Hematopoietic multipotent progenitor cell treated with erythropoietin and hydrocortisone succinate and interleukin-3 and kit ligand, for 8 days (in vitro differentiated cells): ENCODE results near the gene UTP25.
"Not testable (repeated sequence)": the region's sequence is repeated elsewhere in the genome, so short reads cannot be mapped to it uniquely, and the experiment has no call there.

ENCODE experiments used
- DNase-seq: peaks from one replicate; pipeline ENCODE4 v3.0.0-alpha.2; 2015

The UTP25 gene

GRCh38 chr1:209827384-209828262 is at the start of gene UTP25:
Gene UTP25 (plus strand): TSS chr1:209827972. CDS start chr1:209828064, 92 bp downstream.
- DNase-seq: peak; percentile 97

GRCh38 chr1:209778102-209778501 is 49.7 kb upstream of the UTP25 start:
- DNase-seq: no peak

GRCh38 chr1:209780268-209780667 is 47.5 kb upstream of the UTP25 start:
- no peak for DNase-seq

- no peak for DNase-seq
These were observed 44.4 kb upstream of the UTP25 start for GRCh38 chr1:209783386-209783785.

GRCh38 chr1:209784265-209785169 is 43.3 kb upstream of the UTP25 start, which contains the start of gene C1orf74:
Gene C1orf74 (minus strand): TSS chr1:209784559. CDS start chr1:209783634, 925 bp downstream.
- peak; percentile 98 for DNase-seq

- DNase-seq: no peak
These were observed 42.2 kb upstream of the UTP25 start for GRCh38 chr1:209785592-209785991.

GRCh38 chr1:209786146-209786545 is 41.6 kb upstream of the UTP25 start:
- DNase-seq: peak; percentile 85

- no peak for DNase-seq
These were observed 40.2 kb upstream of the UTP25 start for GRCh38 chr1:209787551-209787950.

GRCh38 chr1:209789245-209789644 is 38.5 kb upstream of the UTP25 start:
- DNase-seq: no peak

GRCh38 chr1:209790286-209791193 is 37.2 kb upstream of the UTP25 start:
- no peak for DNase-seq

- no peak for DNase-seq
These were observed 35.9 kb upstream of the UTP25 start for GRCh38 chr1:209791920-209792319.

- DNase-seq: not testable (repeated sequence)
These were observed 34.1 kb upstream of the UTP25 start for GRCh38 chr1:209793711-209794110.

GRCh38 chr1:209797978-209798639 is 29.7 kb upstream of the UTP25 start:
- DNase-seq: peak; percentile 38

GRCh38 chr1:209800984-209801834 is 26.6 kb upstream of the UTP25 start:
- DNase-seq: no peak

GRCh38 chr1:209802117-209802779 is 25.5 kb upstream of the UTP25 start:
- peak; percentile 97 for DNase-seq

GRCh38 chr1:209802780-209803152 is 25.0 kb upstream of the UTP25 start:
- DNase-seq: no peak

- DNase-seq: no peak
These were observed 24.2 kb upstream of the UTP25 start for GRCh38 chr1:209803568-209803967.

- no peak for DNase-seq
These were observed 22.4 kb upstream of the UTP25 start for GRCh38 chr1:209805341-209805781.

- DNase-seq: peak; percentile 88
These were observed 21.7 kb upstream of the UTP25 start, which contains the start of gene IRF6 for GRCh38 chr1:209805875-209806760. Gene IRF6 (minus strand): TSS chr1:209806142. CDS start chr1:209801413, 4,729 bp downstream.
